LoVo (cell line): Measurements from ENCODE around the gene USHBP1.
A peak's percentile ranks its signal among the peaks of the same experiment; 100 is the strongest.
"Not testable (repeated sequence)": the region's sequence is repeated elsewhere in the genome, so short reads cannot be mapped to it uniquely, and the experiment has no call there.

Experiments
- DNase-seq: peaks from one replicate; pipeline ENCODE4 v3.0.0-alpha.2; 2016; ENCODE audit warnings: low spot score

Gene USHBP1

DNA sequence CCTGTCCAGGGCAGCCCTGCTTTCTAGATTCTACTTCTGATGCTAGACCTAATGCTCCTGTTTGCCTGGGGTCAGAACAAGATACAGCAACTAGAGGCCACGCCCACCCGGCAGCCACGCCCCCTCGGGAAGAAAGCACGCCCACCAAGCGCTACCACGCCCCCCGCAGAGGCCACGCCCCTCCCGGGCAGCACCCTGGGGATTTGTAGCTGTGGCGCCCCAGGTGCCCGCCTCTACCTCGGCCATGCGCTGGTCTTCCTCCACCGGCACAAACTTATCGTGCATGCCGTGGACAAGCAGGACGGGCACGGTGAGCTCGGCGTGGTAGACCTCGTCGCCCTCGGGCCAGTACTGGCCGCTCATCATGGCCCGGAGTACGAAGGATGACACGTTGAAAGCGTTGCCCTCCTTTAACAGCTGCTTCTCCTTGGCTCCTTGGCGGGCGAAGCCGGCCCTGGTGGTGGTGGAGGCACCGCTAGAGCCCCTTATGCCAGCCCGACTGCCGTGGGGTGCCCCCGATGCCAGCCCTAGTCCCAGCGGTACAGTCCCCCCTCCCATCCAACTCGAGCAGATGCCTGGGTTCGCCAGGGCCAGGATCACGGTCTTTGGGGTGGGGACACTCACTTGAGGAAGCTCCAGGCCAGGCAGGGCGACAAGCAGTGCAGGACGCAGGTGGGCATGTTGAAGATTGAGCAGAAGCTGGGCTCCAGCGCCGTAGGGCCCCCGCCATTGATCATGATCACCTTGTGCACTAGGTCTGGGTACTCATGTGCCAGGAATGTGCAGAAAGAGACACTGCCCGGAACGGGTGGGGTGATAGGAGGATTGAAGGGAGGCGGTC lies 29.7 kb upstream of the USHBP1 start:
- peak; percentile 14 for DNase-seq

GRCh38 chr19:17293605-17294004 lies 29.1 kb upstream of the USHBP1 start:
- DNase-seq, result no peak

DNA sequence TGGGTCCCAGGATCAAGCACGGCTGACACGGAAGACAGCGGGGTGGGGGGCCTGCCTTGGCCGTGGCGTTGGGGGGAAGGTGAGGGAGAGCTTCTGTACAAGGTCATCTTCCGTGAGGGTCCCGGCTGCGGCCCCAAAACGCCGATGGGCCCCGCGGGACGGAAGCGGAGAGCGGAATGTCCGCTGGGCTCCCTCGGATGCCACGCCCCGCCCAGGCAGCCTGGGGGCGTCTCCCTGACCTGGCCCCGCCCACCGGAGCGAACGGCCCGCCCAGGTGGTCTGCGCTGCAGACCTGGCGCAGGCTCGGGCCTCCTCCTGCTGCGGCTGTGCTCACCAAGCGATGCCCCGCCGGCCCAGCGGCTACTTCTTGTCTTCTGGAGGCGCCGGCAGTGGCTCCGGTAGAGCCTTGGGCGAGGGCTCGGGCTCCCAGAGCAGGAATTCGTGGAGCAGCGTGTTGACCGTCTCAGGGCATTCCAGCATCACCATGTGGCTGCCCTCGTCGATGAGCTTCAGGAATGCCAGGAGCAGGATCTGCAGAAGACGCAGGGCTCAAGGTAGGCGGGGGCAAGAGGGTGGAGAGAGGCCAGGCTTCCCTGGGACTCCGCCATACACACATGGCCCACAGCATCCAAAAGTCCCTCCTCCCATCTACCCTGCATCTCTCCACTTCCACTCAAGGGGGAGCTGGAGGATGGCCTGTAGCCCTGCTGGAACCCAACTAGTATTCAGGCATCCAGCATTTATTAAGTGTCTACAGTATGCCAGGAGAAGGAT lies 27.9 kb upstream of the USHBP1 start:
- DNase-seq, result peak; percentile 85

DNA sequence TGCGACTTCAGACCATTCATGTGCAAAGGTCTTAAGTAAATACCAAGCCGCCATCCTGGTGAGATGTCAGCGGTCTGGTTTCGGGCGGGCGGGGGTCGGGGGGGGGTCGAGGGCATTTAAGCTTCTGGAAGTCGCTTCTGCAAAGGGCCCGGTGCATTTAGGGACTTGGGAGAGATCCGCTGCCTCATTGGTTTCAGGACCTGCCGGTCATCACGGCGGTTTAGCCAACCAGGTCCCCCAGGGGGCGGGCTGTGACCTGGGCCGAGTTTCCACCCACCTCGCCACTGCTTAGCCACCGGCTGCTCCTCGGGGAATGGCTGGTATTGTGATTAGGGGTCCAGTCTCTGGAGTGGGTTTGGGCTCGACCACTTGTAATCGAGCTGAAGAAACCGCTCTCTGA lies 24.9 kb upstream of the USHBP1 start:
- DNase-seq, result peak; percentile 41

DNA sequence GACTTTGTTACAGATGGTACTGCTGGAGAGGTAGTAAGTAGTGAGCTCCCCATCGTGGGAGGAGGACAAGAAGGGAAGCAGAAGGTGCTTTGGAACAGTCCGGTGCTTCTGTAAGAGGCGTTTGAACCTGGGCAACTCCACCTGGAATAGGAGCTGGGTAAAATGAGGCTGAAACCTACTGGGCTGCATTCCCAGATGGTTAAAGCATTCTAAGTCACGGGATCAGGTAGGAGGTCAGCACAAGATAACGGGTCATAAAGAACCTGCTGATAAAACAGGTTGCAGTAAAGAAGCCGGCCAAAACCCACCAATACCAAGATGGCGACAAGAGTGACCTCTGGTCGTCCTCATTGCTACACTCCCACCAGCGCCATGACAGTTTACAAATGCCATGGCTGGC lies 22.2 kb upstream of the USHBP1 start:
- DNase-seq, result no peak

DNA sequence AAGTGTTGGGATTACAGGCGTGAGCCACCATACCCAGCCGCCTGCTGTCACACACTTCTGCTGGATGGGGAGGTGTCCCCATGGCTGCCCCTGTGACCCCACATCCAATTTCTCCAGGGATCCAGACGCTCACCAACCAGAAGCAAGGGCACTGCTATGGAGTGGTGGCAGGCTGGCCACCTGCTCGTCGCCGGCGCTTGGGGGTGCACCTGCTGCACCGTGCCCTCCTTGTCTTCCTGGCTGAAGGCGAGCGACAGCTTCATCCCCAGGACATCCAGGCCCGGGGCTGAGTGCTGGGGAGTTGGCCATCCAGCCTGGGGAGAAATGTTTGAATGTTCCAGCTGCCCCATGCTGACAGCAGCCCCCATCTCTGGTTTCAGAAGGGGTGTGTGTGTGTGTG lies 21.7 kb upstream of the USHBP1 start:
- DNase-seq, result no peak

DNA sequence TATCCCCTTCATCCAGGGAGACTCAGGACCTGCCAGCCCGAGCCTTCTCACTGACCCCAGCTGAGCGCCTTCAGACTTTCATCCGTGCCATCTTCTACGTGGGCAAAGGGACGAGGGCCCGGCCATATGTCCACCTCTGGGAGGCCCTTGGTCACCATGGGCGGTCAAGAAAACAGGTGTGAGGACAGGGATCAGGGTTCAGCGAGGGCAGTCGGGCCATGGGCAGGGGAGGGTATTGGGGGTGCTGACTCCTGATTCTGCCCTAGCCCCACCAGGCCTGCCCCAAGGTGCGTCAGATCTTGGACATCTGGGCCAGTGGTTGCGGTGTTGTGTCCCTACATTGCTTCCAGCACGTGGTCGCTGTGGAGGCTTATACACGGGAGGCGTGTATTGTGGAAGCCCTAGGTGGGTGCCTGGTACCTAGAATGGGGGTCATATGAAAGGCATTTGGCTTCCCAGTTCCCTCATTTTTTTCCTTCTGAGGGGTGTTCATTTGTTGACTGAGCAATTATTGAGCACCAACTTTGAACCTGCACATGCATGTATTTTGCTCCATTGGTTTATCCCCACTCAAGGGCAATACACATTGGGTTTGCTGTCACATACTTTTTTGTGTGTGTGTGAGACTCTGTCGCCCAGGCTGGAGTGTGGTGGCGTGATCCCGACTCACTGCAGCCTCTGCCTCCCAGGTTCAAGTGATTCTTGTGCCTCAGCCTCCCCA lies 21.0 kb upstream of the USHBP1 start:
- DNase-seq, result no peak

- no peak for DNase-seq
These were observed 19.0 kb upstream of the USHBP1 start for GRCh38 chr19:17283504-17283996.

DNA sequence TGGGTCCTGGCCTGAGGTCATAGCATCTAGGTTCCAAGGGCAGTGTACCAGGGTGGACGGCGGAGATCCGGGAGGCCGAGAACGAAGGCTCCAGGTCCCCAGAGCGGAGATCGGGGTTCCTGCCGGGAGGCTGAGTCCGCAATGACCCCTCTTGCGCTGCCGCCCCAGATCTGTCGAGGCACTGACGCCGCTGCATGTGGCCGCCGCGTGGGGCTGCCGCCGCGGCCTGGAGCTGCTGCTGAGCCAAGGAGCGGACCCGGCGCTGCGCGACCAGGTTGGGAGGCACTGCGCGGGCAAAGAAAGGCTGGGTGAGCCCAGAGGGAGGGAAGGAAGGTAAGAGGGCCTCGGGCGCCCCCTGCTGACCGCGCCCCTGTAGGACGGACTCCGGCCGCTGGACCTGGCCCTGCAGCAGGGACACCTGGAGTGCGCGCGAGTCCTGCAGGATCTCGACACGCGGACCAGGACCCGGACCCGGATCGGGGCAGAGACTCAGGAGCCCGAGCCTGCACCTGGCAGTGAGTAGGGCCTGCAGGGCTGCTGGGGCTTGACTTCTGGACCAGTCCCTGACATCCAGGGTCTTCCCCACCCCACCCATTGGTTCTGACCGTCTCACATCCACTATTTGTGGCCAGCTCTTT lies 18.1 kb upstream of the USHBP1 start:
- DNase-seq, result peak; percentile 80

DNA sequence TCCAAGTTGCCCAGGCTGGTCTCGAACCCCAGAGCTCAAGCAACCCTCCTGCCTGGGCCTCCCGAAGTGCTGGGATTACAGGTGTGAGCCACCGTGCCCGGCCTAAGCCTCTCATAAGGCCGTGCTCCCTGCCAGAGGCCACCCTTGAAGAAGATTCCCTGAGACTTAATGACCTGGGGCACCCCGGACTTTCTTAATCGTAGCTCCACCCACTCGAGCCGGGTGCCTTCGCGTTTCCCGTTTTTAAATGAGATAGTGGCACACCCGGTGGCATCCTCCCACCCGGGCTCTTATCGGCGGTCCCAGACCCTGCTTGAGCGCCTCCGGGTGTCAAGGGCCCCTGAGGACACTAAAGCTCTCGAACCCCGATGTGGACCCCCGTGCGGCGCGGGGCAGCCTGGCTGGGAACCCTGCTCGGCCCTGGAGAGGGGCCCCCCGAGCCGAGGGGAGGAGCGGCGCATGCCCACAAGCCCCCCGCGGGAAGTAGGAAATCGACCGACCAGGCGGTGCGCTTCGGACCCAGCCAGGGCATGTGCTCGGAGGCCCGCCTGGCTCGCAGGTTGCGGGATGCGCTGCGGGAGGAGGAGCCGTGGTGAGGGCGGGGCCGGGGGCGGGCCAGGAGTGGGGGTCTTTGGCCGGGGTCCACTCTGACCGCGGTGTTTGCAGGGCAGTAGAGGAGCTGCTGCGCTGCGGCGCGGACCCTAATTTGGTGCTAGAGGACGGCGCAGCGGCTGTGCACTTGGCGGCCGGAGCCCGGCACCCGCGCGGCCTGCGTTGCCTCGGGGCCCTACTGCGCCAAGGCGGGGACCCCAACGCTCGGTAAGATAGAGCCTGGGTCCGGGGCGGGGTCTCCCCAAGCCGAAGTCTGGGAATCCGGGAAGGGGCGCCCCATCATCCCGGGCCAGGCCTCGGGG lies 17.1 kb upstream of the USHBP1 start, which contains the start of gene ANKLE1:
Gene ANKLE1 (plus strand): TSS at position 511 of the 914 bp plus-strand sequence. CDS start 20 bp downstream, at position 531.
- DNase-seq, result no peak

DNA sequence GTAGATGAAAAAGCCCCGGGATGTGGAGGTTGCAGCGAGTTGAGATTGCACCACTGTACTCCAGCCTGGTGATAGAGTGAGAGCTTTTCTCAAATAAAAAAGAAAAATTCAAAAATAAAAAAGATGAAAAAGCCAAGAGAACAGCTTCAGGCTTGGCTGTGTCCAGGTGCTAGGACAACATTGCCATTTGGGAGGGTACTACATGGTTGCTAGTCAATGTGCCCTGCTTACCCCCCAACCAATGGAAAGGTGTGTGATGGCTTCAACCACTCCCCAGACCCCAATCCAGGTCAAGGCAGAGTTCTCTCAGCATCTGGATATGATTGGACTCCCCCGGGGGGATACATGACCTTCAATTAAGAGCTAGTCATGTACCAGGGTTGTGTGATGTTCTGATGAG lies 14.9 kb upstream of the USHBP1 start:
- no peak for DNase-seq

- DNase-seq, result no peak
These were observed 11.1 kb upstream of the USHBP1 start for GRCh38 chr19:17275441-17276175.

DNA sequence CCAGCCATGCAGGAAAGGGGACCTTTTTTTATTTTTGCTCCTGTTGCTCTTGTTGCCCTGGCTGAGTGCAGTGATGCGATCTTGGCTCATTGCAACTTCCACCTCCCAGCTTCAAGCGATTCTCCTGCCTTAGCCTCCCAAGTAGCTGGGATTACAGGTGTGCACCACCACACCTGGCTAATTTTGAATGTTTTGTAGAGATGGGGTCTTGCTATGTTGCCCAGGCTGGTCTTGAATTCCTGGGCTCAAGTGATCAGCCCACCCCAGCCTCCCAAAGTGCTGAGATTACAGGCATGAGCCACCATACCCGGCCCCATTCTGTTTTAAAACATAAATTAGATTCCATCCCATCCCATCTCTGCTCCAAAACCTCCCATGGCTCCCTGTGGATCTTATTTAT lies 10.3 kb upstream of the USHBP1 start:
- DNase-seq, result not testable (repeated sequence)

DNA sequence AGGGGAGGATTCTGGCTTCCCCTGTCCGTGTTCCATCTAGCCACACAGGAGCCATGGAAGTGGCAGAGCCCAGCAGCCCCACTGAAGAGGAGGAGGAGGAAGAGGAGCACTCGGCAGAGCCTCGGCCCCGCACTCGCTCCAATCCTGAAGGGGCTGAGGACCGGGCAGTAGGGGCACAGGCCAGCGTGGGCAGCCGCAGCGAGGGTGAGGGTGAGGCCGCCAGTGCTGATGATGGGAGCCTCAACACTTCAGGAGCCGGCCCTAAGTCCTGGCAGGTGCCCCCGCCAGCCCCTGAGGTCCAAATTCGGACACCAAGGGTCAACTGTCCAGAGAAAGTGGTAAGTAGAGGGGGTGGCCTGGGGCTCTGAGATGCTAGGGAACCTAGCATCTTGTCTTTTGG lies 4.2 kb upstream of the USHBP1 start:
- no peak for DNase-seq

GRCh38 chr19:17266975-17267788 lies 2.6 kb upstream of the USHBP1 start, which contains the start of gene BABAM1:
TSS of gene BABAM1 (plus strand) at chr19:17267443. CDS start at chr19:17268807, 1,364 bp downstream.
- peak; percentile 95 for DNase-seq

- DNase-seq, result no peak
These were observed 2.0 kb upstream of the USHBP1 start for GRCh38 chr19:17266589-17266974.

DNA sequence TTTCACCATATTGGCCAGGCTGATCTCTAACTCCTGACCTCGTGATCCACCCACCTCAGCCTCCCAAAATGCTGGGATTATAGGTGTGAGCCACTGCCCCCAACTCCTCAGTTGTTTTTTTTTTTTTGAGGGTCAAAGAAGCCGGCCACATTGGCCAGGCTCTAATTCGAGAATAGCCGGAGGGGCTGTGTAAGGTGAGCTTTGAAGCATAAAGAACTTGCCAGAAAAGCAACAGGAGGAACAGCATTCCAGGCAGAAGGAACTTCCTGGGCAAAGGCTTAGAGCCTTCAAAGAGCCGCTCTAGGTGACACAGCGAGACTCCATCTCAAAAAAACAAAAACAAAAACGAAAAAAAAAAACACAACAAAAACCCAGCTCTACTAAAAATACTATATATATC lies 1.5 kb upstream of the USHBP1 start:
- DNase-seq, result no peak

GRCh38 chr19:17263712-17264640 lies 569 bp downstream of the USHBP1 start:
- no peak for DNase-seq
